ENCODE results near the gene UBA7. TPM values are rescaled to one million over a fixed set of nuclear protein-coding genes. Genes with fewer than 3 reads are reported as not detected.

The UBA7 gene
- total and polyA plus RNA-seq, 2 of the 13 experiments (the other 11 are each of a cell fraction or from before 2014, with no cell fraction given) = 9.5 to 16.5 TPM

GRCh38 chr3:49856181-49857005 lies 42.6 kb upstream of the UBA7 start, which contains the start of gene TRAIP (continued):
- TF ChIP-seq ZNF17 (CRISPR knock-in tag; IDR thresholded peaks at IDR 0.05) = no peak
- no peak for TF ChIP-seq RFXANK (CRISPR knock-in tag; IDR thresholded peaks at IDR 0.05)
- TF ChIP-seq SNAPC4 (CRISPR knock-in tag; IDR thresholded peaks at IDR 0.05) = peak; percentile 49; the same call in 1 of the 2 replicates
- TF ChIP-seq ZNF768 (CRISPR knock-in tag; IDR thresholded peaks at IDR 0.05) = no peak
- TF ChIP-seq ZNF430 (CRISPR knock-in tag; IDR thresholded peaks at IDR 0.05) = no peak
- TF ChIP-seq HES4 (CRISPR knock-in tag; IDR thresholded peaks at IDR 0.05; ENCODE audit: borderline replicate concordance) = no peak
- TF ChIP-seq FOXP4 (CRISPR knock-in tag; IDR thresholded peaks at IDR 0.05) = 0 out of 2 replicates have a peak, but pooled peaks have one; percentile 40
- TF ChIP-seq E2F2 (CRISPR knock-in tag; IDR thresholded peaks at IDR 0.05; ENCODE audit: borderline replicate concordance) = peak; percentile 79; the same call in 1 of the 2 replicates
- peak; percentile 46; the same call in 1 of the 2 replicates for TF ChIP-seq ZNF234 (CRISPR knock-in tag; conservative IDR thresholded peaks at IDR 0.05)
- no peak for TF ChIP-seq ZNF713 (CRISPR knock-in tag; IDR thresholded peaks at IDR 0.05)
- TF ChIP-seq RBAK (CRISPR knock-in tag; IDR thresholded peaks at IDR 0.05) = no peak
- peak; percentile 66 for TF ChIP-seq ELF3 (CRISPR knock-in tag; IDR thresholded peaks at IDR 0.05)
- no peak for TF ChIP-seq TRAFD1 (CRISPR knock-in tag; IDR thresholded peaks at IDR 0.05; ENCODE audit: borderline replicate concordance)
- no peak for TF ChIP-seq RARA (CRISPR knock-in tag; IDR thresholded peaks at IDR 0.05)
- TF ChIP-seq TFE3 (CRISPR knock-in tag; IDR thresholded peaks at IDR 0.05) = no peak
- no peak for TF ChIP-seq MTF2 (CRISPR knock-in tag; IDR thresholded peaks at IDR 0.05; ENCODE audit: borderline replicate concordance)
- no peak for TF ChIP-seq CEBPG (CRISPR knock-in tag; IDR thresholded peaks at IDR 0.05)
- no peak for TF ChIP-seq ZFP36 (IDR thresholded peaks at IDR 0.05; ENCODE audit: borderline replicate concordance, low read depth, low read length, partially characterized antibody)

Data from HepG2 (cell line).